DND-41 (cell line): ENCODE results near the gene CDK5R1.

Experiments used
- CTCF ChIP-seq: IDR thresholded peaks from 2 replicates; pipeline ENCODE4 v1.5.1; 2012; ENCODE audit warnings: borderline replicate concordance, low read length, moderate library complexity, mild to moderate bottlenecking; ENCODE audit not compliant: poor library complexity, severe bottlenecking; ENCODE audit errors: extremely low read depth
- EZH2 ChIP-seq: IDR thresholded peaks from 3 replicates; pipeline ENCODE4 v1.6.1; 2012; ENCODE audit warnings: borderline replicate concordance, low read depth, mild to moderate bottlenecking, moderate library complexity, low read length, inconsistent platforms; ENCODE audit not compliant: severe bottlenecking

DNA sequence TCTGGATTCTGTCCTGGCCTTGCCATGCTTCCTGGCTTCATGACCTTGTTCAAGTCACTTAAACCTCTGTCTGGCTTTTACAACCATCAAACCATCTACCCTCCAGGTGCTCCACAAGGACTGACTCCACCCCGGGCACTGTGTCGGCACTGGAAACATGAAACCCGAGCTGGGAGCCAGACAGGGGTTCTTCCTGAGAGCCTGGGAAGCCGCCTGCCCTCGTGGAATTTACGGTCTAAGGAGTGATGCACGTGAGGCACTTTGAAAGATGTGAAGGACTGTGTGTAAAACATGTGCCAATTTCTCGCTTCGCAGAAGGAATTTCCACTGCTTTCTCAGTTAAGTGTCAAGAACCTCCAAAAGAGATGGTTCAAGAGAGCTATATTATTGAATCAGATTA, 11.6 kb downstream of the CDK5R1 start:
- no peak for TF ChIP-seq CTCF
- no peak for TF ChIP-seq EZH2
